HepG2 (cell line): ENCODE measurements around the gene DCN. TPM values are rescaled to one million over a fixed set of nuclear protein-coding genes. Genes with fewer than 3 reads are reported as not detected.

Source experiments
- ATAC-seq: fragments of 200-7000 bp; cut with Tn5 transposase; 3 replicates; pipeline ENCODE4 v1.9.1; 2020; ENCODE audit warnings: mild to moderate bottlenecking, moderate library complexity
- BruUV-seq: library from RNA; stranded (reverse); fragments of 400-500 nt; replicated peaks from 2 replicates; lab custom pipeline; 2021; lab: Mats Ljungman, UMichigan
- CTCF ChIA-PET: fragments of 300-600 bp; formaldehyde crosslinking; extraction: SDS; loops from one replicate; lab custom pipeline; 2021; ENCODE audit warnings: low total read pairs, inconsistent platforms, low intra/inter-chr PET ratio; lab: Yijun Ruan, JAX
- POLR2A ChIA-PET: fragments of 350-600 bp; sonication (Branson Sonifier 250); formaldehyde crosslinking; loops from one replicate; lab custom pipeline; 2020; ENCODE audit warnings: antibody characterized with exemption, inconsistent platforms; lab: Yijun Ruan, JAX
- DNase-seq: peaks from one replicate; pipeline ENCODE4 v3.0.0-alpha.2; 2015; ENCODE audit warnings: low spot score
- FAIRE-seq: peaks from 3 replicates; lab custom pipeline; 2011; peaks lifted over from hg19 to GRCh38; lab: Jason Lieb, UNC
- H2AFZ ChIP-seq: one replicate; pipeline ENCODE4 v1.6.1; 2011; ENCODE audit warnings: low read length, inconsistent platforms
- H3K27ac ChIP-seq: fragments of 300-600 bp; 3 replicates; pipeline ENCODE4 v1.8.0; 2011; ENCODE audit warnings: mixed run types, mild to moderate bottlenecking, mixed read lengths, low read length, inconsistent platforms; ENCODE audit not compliant: insufficient read depth; ENCODE audit errors: extremely low read length
- H3K27me3 ChIP-seq, 2 experiments: fragments of 200-600 bp in 1 of 2; 2 replicates in 1 of 2; 3 replicates in 1 of 2; pipeline versions ENCODE4 v1.6.0 to v1.8.0; 2011; ENCODE audit warnings: low read length in 2 of 2, mild to moderate bottlenecking in 2 of 2, moderate library complexity in 2 of 2, inconsistent platforms in 1 of 2; ENCODE audit not compliant: insufficient read depth in 2 of 2, control insufficient read depth in 1 of 2
- H3K36me3 ChIP-seq, 2 experiments: fragments of 200-600 bp in 1 of 2; replicated peaks in 1 of 2; 2 replicates in 1 of 2; 3 replicates in 1 of 2; pipeline versions ENCODE4 v1.5.1 to v1.8.0; 2011; ENCODE audit warnings: low read length in 2 of 2, inconsistent platforms in 1 of 2; ENCODE audit not compliant: insufficient read depth in 2 of 2, control insufficient read depth in 1 of 2
- H3K4me1 ChIP-seq: 2 replicates; pipeline ENCODE4 v1.5.1; 2012; ENCODE audit warnings: low read length, inconsistent platforms; ENCODE audit not compliant: insufficient read depth
- H3K4me2 ChIP-seq: 2 replicates; pipeline ENCODE4 v1.6.0; 2011; ENCODE audit warnings: low read depth, low read length, inconsistent platforms
- H3K4me3 ChIP-seq, 3 experiments: fragments of 200-600 bp in 1 of 3; sonication (generic), shearing (Covaris generic) in 1 of 3; replicated peaks in 1 of 3; 2 replicates each; pipeline ENCODE4 v1.5.1; 2011 to 2016; ENCODE audit warnings: low read length in 3 of 3, inconsistent platforms in 2 of 3, low read depth in 2 of 3, mild to moderate bottlenecking in 2 of 3, control low read depth in 1 of 3, mixed read lengths in 1 of 3; ENCODE audit not compliant: insufficient read depth in 1 of 3
- H3K79me2 ChIP-seq: one replicate; pipeline ENCODE4 v1.6.1; 2011; ENCODE audit warnings: low read length, inconsistent platforms; ENCODE audit not compliant: insufficient read depth
- H3K9ac ChIP-seq: 2 replicates; pipeline ENCODE4 v1.6.0; 2011; ENCODE audit warnings: mild to moderate bottlenecking, low read depth, low read length, inconsistent platforms; ENCODE audit not compliant: insufficient read depth
- H3K9me3 ChIP-seq: 2 replicates; pipeline ENCODE4 v1.5.1; 2012; ENCODE audit warnings: mild to moderate bottlenecking, low read length
- H4K20me1 ChIP-seq: 2 replicates; pipeline ENCODE4 v1.6.0; 2011; ENCODE audit warnings: inconsistent platforms, mild to moderate bottlenecking, low read length, moderate library complexity; ENCODE audit not compliant: insufficient read depth
- ATF7-NPFF ChIP-seq: sonication (generic); formaldehyde crosslinking; IDR thresholded peaks from 2 replicates; pipeline ENCODE4 v1.8.1; 2023; ENCODE audit warnings: mild to moderate bottlenecking, low read depth, missing genetic modification reagents, moderate library complexity
- ELK4 ChIP-seq: sonication (generic); formaldehyde crosslinking; IDR thresholded peaks from 2 replicates; pipeline ENCODE4 v1.9.0; 2021; ENCODE audit warnings: missing genetic modification reagents, borderline replicate concordance
- FOSL1 ChIP-seq: sonication (generic); formaldehyde crosslinking; IDR thresholded peaks from 2 replicates; pipeline ENCODE4 v1.9.0; 2021; ENCODE audit warnings: missing genetic modification reagents, borderline replicate concordance
- HNRNPK ChIP-seq: fragments of 200-400 bp; formaldehyde crosslinking; IDR thresholded peaks from 2 replicates; pipeline ENCODE4 v1.6.1; 2018; ENCODE audit warnings: low read length, low read depth, moderate library complexity, mild to moderate bottlenecking; ENCODE audit not compliant: poor library complexity, severe bottlenecking
- IKZF5 ChIP-seq: IDR thresholded peaks from 2 replicates; pipeline ENCODE4 v1.6.1; 2018; ENCODE audit warnings: missing genetic modification reagents, mild to moderate bottlenecking, missing compliant biosample characterization
- MATR3 ChIP-seq: sonication (generic); formaldehyde crosslinking; IDR thresholded peaks from 2 replicates; pipeline ENCODE4 v1.4.0; 2020; ENCODE audit warnings: missing genetic modification reagents
- MYNN ChIP-seq: sonication (generic); formaldehyde crosslinking; IDR thresholded peaks from 2 replicates; pipeline ENCODE4 v1.4.0; 2020; ENCODE audit warnings: mild to moderate bottlenecking, low read depth, missing genetic modification reagents
- NR2F2 ChIP-seq: IDR thresholded peaks from 2 replicates; pipeline ENCODE4 v1.6.1; 2012; ENCODE audit warnings: low read depth, inconsistent platforms, borderline replicate concordance
- PTBP1 ChIP-seq: fragments of 200-400 bp; formaldehyde crosslinking; IDR thresholded peaks from 2 replicates; pipeline ENCODE4 v1.6.1; 2018; ENCODE audit warnings: low read length, low read depth; ENCODE audit not compliant: poor library complexity, severe bottlenecking
- RFXAP ChIP-seq: sonication (generic); formaldehyde crosslinking; IDR thresholded peaks from 2 replicates; pipeline ENCODE4 v1.4.0; 2020; ENCODE audit warnings: missing genetic modification reagents, borderline replicate concordance
- TMF1 ChIP-seq: sonication (generic); formaldehyde crosslinking; IDR thresholded peaks from 2 replicates; pipeline ENCODE4 v1.8.1; 2022; ENCODE audit warnings: low read depth, missing genetic modification reagents
- ZBTB37 ChIP-seq: sonication (generic); formaldehyde crosslinking; IDR thresholded peaks from 2 replicates; pipeline ENCODE4 v1.4.0; 2020; ENCODE audit warnings: mild to moderate bottlenecking, missing genetic modification reagents
- ZNF430 ChIP-seq: sonication (generic); formaldehyde crosslinking; IDR thresholded peaks from 2 replicates; pipeline ENCODE4 v1.9.0; 2021; ENCODE audit warnings: mild to moderate bottlenecking, missing genetic modification reagents
- ZNF501 ChIP-seq: sonication (generic); formaldehyde crosslinking; IDR thresholded peaks from 2 replicates; pipeline ENCODE4 v1.5.1; 2020; ENCODE audit warnings: mild to moderate bottlenecking, moderate library complexity, missing genetic modification reagents
- ZSCAN30 ChIP-seq: sonication (generic); formaldehyde crosslinking; IDR thresholded peaks from 2 replicates; pipeline ENCODE4 v1.5.0; 2020; ENCODE audit warnings: mild to moderate bottlenecking, missing genetic modification reagents
- WGBS: methylation state at CpG from one replicate; pipeline ENCODE4 v1.1.6; 2017; ENCODE audit warnings: low lambda C conversion rate; 5-methylcytosine and 5-hydroxymethylcytosine counted together
- in situ Hi-C: cut with HindIII; loops from 2 replicates; pipeline ENCODE4 v1.10.0; 2017; ENCODE audit warnings: low pct_unique_long_range_greater_than_20kb; ENCODE audit not compliant: extremely low pct_ligation_motif_present
- intact Hi-C: fragments of 100-400 bp; cut with micrococcal nuclease; formaldehyde crosslinking; loops from one replicate; pipeline ENCODE4 v1.10.0; 2022; ENCODE audit not compliant: unreplicated experiment
- polyA plus RNA-seq, 8 experiments: library from polyadenylated mRNA; depleted of rRNA in 3 of 8; stranded (reverse) in 7 of 8; unstranded in 1 of 8; fragments of >200 nt; fragmentation: Illumina TruSeq in 4 of 8; extraction: Trizol in 4 of 8; gene quantifications; 2 replicates each; pipeline versions ENCODE4 v1.2.1 to v1.2.3, GENCODE V29; 2011 to 2016; ENCODE audit warnings: low read depth in 4 of 8, missing spikeins in 1 of 8, mixed read lengths in 1 of 8; ENCODE audit not compliant: insufficient read depth in 1 of 8
- total RNA-seq, 5 experiments: library from RNA; depleted of rRNA; stranded (reverse); fragments of >200 nt; fragmentation: Illumina TruSeq; extraction: Trizol; gene quantifications; 2 replicates each; pipeline ENCODE4 v1.2.3, GENCODE V29; 2016; ENCODE audit warnings: low read depth in 1 of 5

DCN gene
- total and polyA plus RNA-seq, 2 of the 13 experiments (the other 11 are each of a cell fraction or from before 2014, with no cell fraction given) = not detected

GRCh38 chr12:91144053-91144452 lies 38.6 kb downstream of the DCN start:
- Histone ChIP-seq H2AFZ (no peak overlapping the region), H3K4me1 (no peaks in the 10 kb centered on the region), H3K9me3 (no peaks in the 10 kb centered on the region), H3K27ac (no peak overlapping the region), H3K36me3 (no peaks in the 10 kb centered on the region), H3K9ac (no peak overlapping the region), H3K4me3 (no peak overlapping the region), H3K79me2 (no peaks in the 10 kb centered on the region), H4K20me1 (no peaks in the 10 kb centered on the region), H3K4me2 (no peak overlapping the region), H3K27me3 (no peaks in the 10 kb centered on the region)
- intact Hi-C loops = no loop called here
- DNase-seq (no peak), FAIRE-seq (no peak), ATAC-seq (no peak)
- 0% methylated on average over 2 of the region's 2 CpGs for WGBS
- BruUV-seq = no TSS peak
- TF ChIP-seq ZNF501 (CRISPR knock-in tag) (no peak), ELK4 (CRISPR knock-in tag) (no peak), PTBP1 (no peak), MYNN (CRISPR knock-in tag) (no peak), ATF7-NPFF (CRISPR knock-in tag) (no peak), RFXAP (CRISPR knock-in tag) (no peak), TMF1 (CRISPR knock-in tag) (no peak), IKZF5 (no peak), MATR3 (CRISPR knock-in tag) (no peak), ZBTB37 (CRISPR knock-in tag) (no peak), FOSL1 (CRISPR knock-in tag) (no peak), ZSCAN30 (CRISPR knock-in tag) (no peak), ZNF430 (CRISPR knock-in tag) (no peak), NR2F2 (no peak), HNRNPK (no peak)
- in situ Hi-C loops = no loop called here
- CTCF ChIA-PET = no interaction called here
- POLR2A ChIA-PET = no interaction called here
